ENCODE results near the gene KCNS1.

KCNS1 gene

GRCh38 chr20:45096781-45097180 lies 4.1 kb downstream of the KCNS1 start:
- TF ChIP-seq ZNF274 (IDR thresholded peaks at IDR 0.05; ENCODE audit: low read depth, low read length): no peak

GRCh38 chr20:45095805-45096238 lies 5.1 kb downstream of the KCNS1 start:
- no peak for TF ChIP-seq ZNF274 (IDR thresholded peaks at IDR 0.05; ENCODE audit: low read depth, low read length)
- no peak overlapping the region for H3K4me3 ChIP-seq (ENCODE audit: low read length)

More at GRCh38 chr20:45096781-45097180, 4.1 kb downstream of the KCNS1 start:
- no peak overlapping the region for H3K4me3 ChIP-seq (ENCODE audit: low read length)

GRCh38 chr20:45094864-45095574 lies 5.9 kb downstream of the KCNS1 start:
- no peak overlapping the region for H3K4me3 ChIP-seq (ENCODE audit: low read length)
- TF ChIP-seq ZNF274 (IDR thresholded peaks at IDR 0.05; ENCODE audit: low read depth, low read length): no peak

- TF ChIP-seq ZNF274 (IDR thresholded peaks at IDR 0.05; ENCODE audit: low read depth, low read length): no peak
- H3K4me3 ChIP-seq (ENCODE audit: low read length): no peak overlapping the region
These were observed 6.7 kb downstream of the KCNS1 start for GRCh38 chr20:45094201-45094600.

GRCh38 chr20:45092898-45093297 lies 8.0 kb downstream of the KCNS1 start:
- no peak overlapping the region for H3K4me3 ChIP-seq (ENCODE audit: low read length)
- no peak for TF ChIP-seq ZNF274 (IDR thresholded peaks at IDR 0.05; ENCODE audit: low read depth, low read length)

- no peak overlapping the region for H3K4me3 ChIP-seq (ENCODE audit: low read length)
- TF ChIP-seq ZNF274 (IDR thresholded peaks at IDR 0.05; ENCODE audit: low read depth, low read length): no peak
These were observed 9.6 kb downstream of the KCNS1 start for GRCh38 chr20:45091366-45091765.

GRCh38 chr20:45090481-45090880 lies 10.4 kb downstream of the KCNS1 start:
- no peak for TF ChIP-seq ZNF274 (IDR thresholded peaks at IDR 0.05; ENCODE audit: low read depth, low read length)

GRCh38 chr20:45088247-45088646 lies 12.7 kb downstream of the KCNS1 start:
- no peak overlapping the region for H3K4me3 ChIP-seq (ENCODE audit: low read length)
- no peak for TF ChIP-seq ZNF274 (IDR thresholded peaks at IDR 0.05; ENCODE audit: low read depth, low read length)

More at GRCh38 chr20:45090481-45090880, 10.4 kb downstream of the KCNS1 start:
- H3K4me3 ChIP-seq (ENCODE audit: low read length): no peak overlapping the region

- no peak overlapping the region for H3K4me3 ChIP-seq (ENCODE audit: low read length)
- no peak for TF ChIP-seq ZNF274 (IDR thresholded peaks at IDR 0.05; ENCODE audit: low read depth, low read length)
These were observed 13.1 kb downstream of the KCNS1 start for GRCh38 chr20:45087814-45088213.

GRCh38 chr20:45087097-45087790 lies 13.7 kb downstream of the KCNS1 start:
- H3K4me3 ChIP-seq (ENCODE audit: low read length): no peak overlapping the region
- no peak for TF ChIP-seq ZNF274 (IDR thresholded peaks at IDR 0.05; ENCODE audit: low read depth, low read length)

- no peak for TF ChIP-seq ZNF274 (IDR thresholded peaks at IDR 0.05; ENCODE audit: low read depth, low read length)
- no peak overlapping the region for H3K4me3 ChIP-seq (ENCODE audit: low read length)
These were observed 15.1 kb downstream of the KCNS1 start for GRCh38 chr20:45085867-45086266.

- H3K4me3 ChIP-seq (ENCODE audit: low read length): no peak overlapping the region
These were observed 15.6 kb downstream of the KCNS1 start for GRCh38 chr20:45085289-45085688.

GRCh38 chr20:45083127-45083526 lies 17.8 kb downstream of the KCNS1 start:
- H3K4me3 ChIP-seq (ENCODE audit: low read length): no peak overlapping the region
- TF ChIP-seq ZNF274 (IDR thresholded peaks at IDR 0.05; ENCODE audit: low read depth, low read length): no peak

More at GRCh38 chr20:45085289-45085688, 15.6 kb downstream of the KCNS1 start:
- TF ChIP-seq ZNF274 (IDR thresholded peaks at IDR 0.05; ENCODE audit: low read depth, low read length): no peak

GRCh38 chr20:45082468-45082867 lies 18.5 kb downstream of the KCNS1 start:
- no peak for TF ChIP-seq ZNF274 (IDR thresholded peaks at IDR 0.05; ENCODE audit: low read depth, low read length)
- H3K4me3 ChIP-seq (ENCODE audit: low read length): no peak overlapping the region
